GM19463 (cell line): ENCODE results near the gene ZNF747.
A peak's percentile ranks its signal among the peaks of the same experiment; 100 is the strongest.

Source experiments
- ATAC-seq: cut with Tn5 transposase; IDR thresholded peaks from one replicate; pipeline ENCODE4 v1.9.1; 2021; ENCODE audit warnings: mild to moderate bottlenecking, moderate library complexity; ENCODE audit not compliant: unreplicated experiment

Gene ZNF747

DNA sequence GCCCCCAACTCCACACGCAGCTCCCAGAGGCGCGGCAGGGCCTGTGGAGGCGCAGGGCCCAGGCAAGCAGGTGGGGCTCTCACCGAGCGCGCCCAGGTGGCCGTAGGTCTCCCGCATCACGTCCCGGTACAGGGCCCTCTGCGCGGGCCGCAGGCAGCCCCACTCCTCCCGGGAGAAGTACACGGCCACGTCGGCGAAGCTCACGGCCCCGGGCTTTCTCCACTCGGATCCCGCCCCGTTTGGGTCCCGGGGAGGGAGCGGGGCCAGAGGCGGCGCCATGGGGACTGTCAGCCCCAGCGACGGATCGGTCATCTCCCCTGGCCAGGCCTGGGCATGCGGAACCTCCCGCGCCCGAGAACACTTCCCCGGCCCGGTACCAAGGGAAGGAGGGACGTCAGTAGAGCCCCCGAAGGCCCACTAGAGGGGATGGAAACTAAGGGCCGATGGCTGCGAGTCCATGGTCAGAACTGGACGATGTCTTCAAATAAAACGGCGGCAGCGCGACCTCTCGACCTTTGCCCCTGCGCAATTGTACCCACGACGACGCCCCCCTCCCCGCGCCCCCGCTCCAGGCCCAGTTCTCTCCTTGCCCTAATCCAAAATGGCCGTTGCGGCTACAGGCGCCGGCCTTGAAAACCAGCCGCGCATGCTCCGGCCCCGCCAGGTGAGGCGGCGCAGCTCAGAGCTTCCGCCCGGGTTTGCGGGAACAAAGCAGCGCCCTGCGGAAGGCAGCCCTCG lies at the start of gene ZNF747:
Gene ZNF747 (minus strand): TSS at position 491 of the 738 bp plus-strand sequence. CDS start 179 bp downstream, at position 312.
- peak; percentile 73 for ATAC-seq

DNA sequence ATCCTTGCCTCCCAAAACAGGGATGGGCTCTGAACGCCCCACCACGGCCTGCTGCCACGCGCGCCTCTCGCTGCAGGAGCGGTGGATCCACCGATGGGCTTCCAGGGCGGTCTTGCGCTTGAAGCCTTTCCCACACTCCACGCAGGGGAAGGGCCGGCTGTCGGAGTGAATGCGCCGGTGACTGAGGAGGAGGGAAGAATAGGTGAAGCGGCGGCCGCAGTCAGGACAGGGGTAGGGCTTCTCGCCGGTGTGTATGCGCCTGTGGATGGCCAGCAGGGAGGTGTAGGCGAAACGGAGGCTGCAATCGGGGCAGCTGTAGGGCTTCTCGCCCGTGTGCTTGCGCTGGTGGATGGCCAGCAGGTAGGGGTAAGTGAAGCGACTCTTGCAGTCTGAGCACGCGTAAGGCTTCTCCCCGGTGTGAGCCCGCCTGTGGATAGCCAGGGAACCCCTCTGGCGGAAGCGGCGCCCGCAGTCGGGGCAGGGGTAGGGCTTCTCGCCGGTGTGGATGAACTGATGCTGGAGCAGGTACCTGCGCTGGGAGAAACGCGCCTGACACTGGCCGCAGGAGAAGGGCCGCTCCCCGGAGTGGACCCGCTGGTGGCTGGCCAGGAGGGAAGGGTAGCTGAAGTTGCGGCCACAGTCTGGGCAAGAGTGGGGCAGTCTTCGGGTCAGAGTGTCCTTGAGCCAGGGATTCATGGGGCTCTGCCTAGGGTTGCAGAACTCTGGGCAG lies 48.1 kb upstream of the ZNF747 start:
- ATAC-seq = no peak

DNA sequence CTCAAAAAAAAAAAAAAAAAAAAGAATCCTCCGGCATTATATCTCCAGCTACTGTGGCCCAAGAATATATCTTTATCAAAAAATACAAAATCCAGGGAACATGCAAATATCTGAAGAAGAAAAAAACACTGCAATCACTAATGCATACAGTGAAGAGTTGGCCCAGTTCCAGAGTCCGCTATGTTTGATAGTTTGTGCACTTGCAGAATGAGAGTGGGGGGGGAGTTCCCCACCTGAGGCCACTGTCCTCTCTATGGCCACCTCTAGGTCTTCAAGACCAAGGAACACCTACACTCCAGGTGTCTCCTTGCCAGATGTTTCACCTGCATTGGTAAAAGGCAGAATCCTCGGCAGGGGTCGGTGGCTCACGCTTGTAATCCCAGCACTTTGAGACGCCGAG lies 46.8 kb upstream of the ZNF747 start:
- ATAC-seq = no peak

DNA sequence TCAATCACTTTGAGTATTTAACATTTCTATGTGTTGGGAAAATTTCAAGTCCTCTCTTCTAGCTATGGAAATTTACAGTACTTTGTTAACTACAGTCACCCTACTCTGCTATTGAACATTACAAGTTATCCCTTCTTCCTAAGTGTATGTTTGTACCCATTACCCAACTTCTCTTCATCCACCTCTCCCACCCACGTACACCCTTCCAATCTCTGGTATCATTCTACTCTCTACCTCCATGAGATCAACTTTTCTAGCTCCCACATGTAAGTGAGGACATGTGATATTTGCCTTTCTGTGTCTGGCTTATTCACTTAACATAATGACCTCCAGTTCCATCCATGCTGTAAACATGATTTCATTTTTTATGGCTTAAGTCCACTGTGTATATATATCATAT lies 40.0 kb upstream of the ZNF747 start:
- ATAC-seq = no peak

DNA sequence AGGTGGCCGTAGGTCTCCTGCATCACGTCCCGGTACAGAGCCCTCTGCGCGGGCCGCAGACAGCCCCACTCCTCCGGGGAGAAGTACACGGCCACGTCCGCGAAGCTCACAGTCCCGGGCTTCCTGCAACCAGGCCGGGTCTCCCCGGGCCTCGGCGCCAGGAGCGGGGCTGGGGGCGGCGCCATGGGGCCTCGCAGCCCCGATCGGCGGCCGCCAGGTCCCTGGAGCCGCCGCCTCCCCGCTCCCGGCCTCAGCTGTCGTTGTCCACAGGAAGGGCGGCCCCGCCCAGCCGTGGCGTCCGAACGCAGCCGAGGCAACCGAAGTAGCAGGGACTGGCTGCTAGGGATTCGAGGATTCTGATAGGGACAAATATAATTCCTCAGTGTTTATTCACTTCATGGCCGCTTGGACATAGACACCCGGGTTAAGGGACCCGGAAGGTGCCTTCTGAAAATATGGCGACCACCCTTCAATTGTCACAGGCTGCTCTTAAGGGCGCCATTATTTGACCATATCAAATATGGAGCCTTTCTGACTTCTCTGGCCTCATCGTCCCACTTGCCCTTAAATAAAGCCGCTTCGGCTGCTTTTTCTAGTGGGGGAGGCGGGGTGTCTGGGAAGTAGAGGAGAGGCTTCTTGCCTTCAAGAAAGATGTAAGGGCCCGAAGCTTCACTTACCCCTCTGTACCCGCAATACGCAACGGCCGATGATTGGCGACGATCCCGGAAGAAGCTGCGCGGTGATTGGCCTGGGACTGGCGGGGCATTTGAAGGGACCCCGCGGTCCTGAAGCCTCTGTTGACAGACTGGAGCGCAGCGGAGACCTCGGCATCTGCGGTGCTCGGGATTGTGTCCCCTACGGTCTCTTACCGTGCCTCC lies 37.0 kb upstream of the ZNF747 start, which contains the start of gene ZNF688:
Gene ZNF688 (minus strand): TSS at position 270 of the 878 bp plus-strand sequence. CDS start 85 bp downstream, at position 185.
- peak; percentile 69 for ATAC-seq

DNA sequence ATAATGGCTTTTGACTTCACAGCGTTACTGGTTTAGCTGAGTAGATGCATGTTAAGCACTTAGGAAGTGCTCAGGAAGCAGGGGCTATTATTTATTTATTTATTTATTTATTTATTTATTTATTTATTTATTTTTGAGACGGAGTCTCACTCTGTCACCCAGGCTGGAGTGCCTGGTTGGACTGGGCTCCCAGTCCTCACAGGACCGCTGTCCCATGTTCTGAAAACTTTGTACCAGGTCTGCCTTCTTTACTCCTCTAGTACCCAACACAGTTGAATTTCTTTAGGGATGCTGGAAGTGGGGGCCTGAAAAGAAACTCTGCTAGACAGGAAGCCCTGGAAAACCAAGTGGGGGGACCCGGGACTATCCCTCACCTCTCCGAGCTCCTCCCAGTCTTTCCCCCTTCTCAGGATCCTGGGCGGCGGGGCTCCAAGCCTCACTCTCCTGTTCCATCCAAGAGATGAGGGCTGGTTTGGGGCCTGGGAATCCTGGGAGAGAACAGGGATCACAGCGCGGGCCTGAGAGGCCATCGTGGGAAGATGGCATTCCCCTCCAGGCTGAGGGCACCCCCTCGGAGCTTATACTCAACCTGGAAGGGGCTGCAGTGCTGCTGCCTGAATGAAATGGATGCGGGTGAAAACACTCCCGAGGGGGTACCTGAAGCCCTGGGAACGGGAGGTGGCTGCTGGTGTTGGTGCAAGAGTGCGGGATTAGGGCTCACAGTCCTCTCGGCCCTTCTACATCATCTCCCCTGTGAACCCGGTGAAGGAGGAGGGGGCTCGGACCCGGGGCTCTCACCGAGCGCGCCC lies 36.2 kb upstream of the ZNF747 start:
- no peak for ATAC-seq

DNA sequence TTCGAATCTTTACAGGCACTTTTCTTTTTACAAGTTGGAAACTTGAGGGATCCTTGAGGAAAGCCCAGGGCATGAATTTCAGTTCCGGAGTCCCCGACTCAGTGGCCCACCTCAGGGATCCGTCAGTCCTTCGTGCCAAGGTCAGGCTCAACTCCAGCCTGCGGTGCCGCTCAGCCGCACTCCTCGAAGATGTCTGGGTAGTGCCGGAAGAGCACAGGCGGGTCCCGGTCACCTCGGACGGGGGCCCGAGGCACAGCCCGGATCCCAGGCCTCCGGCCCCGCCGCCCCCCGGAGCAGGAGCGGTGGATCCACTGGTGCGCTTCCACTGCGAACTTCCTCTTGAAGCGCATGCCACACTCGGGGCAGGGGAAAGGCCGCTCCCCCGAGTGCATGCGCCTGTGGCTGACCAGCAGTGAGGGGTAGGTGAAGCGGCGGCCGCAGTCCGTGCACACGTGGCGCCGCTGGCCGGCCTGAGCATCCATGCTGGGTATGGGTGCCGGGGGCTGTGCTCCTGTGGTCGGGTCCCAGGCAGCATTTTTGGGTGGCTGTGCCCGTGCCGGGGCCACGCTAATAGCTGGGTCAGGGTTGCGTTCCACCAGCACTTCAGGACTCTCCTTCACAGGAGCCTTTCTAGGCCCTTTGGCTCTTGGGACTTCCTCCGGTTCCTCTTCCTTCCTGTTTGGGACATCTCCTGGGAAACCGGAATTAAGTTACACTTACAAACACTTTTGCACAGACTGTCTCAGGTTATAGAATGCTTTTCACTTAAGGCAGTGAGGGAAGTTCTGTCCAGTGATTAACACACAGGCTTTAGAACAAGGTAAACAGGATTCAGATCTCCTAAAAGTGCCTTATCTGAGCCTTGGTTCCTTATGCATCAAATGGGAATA lies 35.3 kb upstream of the ZNF747 start:
- ATAC-seq = no peak

DNA sequence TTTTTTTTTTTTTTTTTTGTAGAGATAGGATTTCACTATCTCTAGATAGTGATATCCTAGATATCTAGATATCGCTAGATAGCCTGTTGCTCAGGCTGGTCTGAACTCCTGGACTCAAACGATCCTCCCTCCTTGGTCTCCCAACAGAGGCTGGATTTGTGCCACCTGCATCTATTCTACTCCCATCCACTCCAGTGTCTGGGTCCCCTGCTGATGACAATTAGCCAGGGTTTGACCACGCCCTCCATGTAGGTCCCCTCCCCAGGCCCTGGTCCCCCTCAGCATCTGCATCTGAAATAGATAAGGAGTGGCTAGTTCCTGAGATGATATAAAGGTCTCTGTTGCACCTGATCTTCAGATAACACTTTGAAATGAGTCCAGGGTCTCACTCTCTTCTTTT lies 34.6 kb upstream of the ZNF747 start:
- no peak for ATAC-seq

DNA sequence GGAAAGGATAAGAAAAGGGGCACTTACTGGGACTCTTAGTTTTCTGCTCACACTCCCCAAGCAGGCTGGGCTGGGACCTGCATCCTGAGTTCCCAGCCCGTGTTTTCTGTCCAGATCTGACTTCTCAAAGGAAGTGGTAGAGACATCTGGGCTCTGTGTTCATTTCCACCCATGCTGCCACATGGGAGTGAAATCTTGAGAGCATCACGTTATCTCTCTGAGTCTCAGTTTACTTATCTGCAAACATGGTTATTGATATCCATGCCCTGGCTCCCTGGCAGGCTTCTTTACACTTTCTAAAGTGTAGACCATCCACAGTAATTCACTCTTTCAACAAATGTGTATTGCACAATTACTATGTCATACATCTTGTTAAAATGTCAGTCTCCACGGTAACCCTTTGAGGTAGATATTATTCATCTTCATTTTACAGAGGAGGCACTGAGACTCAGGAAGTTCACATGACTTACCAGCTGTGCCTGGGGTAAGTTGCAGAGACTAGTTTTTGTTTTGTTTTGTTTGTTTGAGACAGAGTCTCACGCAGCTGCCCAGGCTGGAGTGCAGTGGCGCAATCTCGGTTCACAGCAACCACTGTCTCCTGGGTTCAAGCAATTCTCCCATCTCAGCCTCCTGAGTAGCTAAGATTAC lies 33.5 kb upstream of the ZNF747 start:
- peak; percentile 36 for ATAC-seq

DNA sequence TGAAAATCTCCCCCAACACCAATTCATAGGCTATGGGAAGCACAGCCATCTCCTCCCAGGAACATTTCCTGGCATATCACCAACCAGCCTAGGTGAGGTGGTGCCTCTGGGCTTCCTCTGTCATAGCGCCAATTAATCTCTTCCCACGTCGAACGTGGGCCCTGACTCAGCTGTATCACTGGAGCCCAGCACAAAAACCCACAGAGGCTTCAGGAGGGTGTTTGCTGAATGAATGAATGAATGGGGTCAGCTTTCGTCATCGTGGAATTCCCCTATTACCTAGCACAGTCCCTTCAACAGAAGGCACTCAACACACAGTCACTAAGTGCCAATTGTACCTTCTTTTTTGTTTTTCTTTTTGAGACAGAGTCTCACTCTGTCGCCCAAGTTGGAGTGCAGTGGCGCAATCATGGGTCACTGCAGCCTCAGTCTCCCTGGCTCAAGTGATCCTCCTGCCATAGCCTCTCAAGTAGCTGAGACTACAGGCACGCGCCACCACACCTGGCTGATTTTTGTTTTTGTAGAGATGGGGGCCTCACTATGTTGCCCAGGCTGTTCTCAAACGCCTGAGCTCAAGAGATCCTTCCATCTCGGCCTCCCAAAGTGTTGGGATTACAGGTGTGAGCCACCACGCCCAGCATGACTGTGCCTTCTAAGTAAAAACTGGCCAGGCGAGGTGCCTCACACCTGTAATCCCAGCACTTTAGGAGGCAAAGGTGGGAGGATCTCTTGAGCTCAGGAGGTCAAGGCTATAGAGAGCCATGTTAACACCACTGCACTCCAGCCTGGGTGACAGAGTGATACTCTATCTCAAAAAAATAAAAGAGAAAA lies 32.7 kb upstream of the ZNF747 start:
- no peak for ATAC-seq

DNA sequence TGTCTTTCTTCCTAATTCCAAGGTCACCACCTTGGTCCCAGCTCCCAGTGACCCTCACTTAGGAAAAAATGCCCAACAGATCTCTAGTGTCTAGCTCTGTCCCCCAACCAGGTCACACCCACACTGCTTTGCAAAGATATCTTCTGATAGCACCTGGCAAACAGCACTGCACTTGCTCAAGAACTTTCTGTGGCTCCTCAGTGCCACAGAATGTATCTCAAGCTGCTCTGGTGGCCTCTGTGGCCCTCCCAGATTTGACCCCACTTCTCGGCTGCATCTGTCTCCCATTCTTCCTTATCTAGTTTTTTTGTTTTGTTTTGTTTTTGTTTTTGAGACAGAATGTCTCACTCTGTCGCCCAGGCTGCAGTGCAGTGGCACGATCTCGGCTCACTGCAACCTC lies 31.9 kb upstream of the ZNF747 start:
- ATAC-seq = no peak

DNA sequence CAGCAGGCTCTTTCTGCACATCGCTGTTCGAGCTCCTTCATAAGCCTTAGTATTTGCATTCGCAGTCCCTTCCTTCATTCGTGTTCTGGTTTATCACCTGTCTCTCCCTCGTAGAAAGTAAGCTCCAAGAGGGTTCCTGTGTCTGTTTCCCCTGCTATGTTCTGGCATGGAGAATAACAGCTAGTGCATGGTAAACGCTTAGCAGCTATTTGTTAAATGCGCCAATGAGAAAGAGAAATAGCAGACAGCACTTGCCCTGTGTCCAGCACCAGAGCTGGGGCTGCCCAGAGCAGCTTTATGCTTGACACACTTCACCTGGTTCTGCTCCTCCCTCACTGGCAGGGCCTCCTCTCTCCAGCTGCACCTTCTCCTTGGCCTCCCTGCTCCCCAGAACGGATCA lies 31.3 kb upstream of the ZNF747 start:
- ATAC-seq = no peak

DNA sequence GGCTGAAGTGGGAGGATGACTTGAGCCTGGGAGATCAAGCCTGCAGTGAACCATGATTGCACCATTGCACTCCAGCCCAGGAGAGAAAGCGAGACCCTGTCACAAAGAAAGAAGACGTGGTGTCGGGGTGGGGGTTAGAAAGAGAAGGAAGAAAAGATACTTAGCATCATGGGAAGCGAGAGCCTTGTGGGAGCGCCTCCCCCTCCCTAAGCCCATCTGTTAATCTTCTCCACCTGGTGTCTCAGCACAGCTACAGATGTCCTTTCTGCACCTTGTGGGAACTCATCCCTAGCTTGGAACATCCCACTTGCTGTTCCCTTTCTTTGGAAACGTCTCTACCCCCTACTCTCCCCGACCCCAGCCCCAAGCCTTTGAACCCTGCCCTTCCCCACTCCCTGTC lies 30.9 kb upstream of the ZNF747 start:
- no peak for ATAC-seq

DNA sequence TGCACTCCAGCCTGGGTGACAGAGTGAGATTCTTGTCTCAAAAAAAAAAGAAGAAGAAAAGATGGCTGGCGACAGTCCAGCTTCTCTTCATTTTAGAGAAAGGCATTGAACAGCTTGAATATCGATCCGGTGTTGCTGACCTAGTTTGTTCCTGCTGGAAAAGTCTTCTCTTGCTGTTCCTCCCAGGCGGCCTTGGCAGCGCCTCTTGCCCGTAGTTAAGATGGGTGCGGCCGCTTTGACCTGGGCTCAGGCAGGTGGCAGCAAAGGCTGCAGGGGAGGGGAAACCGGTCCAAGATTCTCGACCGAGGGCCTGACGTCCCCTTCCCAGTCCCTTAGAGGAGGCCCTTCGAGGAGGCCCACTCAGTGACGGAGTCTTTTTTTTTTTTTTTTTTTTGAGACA lies 27.4 kb upstream of the ZNF747 start:
- ATAC-seq = no peak

DNA sequence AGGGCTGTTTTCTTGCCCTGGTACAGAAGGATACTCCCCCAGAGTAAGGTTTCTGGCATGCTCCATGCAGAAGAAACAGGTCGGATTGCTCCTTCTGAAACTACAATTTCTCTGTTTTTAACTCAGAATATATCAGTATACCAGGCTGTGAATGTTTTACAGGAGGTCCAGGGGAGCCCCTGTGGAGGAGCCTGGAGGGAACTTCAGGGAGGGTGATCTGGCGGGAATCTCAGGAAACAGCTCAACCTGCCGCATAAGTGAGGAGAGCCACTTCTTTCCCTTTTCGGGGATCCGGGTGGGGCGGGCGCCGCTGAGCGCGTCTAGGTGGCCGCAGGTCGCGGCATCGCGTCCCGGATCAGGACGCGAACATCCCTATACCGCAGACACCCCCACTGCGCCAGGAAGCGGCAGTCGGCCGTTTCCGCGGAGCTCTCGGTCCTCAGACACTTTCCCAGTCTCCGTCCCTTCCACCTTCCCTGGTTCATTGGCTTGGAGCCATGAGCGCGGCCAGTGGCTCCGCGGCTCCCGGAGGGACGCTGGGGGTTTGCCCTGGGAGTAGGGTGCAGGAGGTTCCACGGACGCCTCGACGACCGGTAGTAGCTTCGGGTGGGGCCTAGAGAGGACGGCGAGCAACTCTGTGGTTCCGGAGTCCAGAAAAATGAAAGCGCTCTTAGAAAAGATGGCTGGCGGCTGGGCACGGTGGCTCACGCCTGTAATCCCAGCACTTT lies 26.6 kb upstream of the ZNF747 start:
- ATAC-seq = no peak

DNA sequence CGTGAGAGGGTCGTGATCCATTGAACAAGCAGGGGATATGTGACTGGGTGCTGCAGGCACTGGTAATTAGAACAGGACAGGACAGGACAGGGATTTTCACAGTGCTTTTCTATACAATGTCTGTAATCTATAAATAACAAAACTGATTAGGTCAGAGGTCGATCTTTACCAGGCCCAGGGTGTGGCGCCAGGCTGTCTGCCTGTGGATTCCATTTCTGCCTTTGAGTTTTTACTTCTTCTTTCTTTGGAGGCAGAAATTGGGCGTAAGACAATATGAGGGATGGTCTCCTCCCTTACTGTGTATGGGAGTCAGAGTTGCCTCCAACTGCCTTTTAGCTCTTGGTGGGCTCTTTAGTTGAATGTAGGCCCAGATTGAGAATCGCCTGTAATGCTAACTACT lies 25.0 kb upstream of the ZNF747 start:
- ATAC-seq = no peak

DNA sequence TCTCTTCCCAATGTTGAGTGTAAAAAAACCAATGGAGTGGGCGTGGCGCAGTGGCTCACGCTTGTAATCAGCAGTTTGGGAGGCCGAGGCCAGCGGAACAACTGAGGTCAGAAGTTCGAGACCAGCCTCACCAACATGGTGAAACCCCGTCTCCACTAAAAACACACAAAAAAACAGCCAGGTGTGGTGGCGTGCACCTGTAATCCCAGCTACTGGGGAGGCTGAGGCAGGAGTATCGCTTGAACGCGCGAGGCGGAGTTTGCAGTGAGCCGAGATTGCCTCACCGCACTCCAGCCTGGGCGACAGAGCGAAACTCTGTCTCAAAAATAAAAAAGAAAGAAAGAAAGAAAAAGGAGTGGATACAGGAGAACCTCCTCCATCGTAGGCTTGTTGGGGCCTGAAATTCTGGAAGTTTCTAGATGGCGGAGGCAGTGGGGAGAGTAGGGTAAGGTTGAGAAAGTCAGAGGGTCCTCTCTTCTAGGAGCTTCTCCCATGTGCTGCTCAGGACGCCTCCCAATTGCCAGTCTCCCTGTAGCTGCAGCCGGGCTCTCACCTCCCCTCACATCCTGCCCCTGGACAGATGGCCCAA lies 24.2 kb upstream of the ZNF747 start:
- no peak for ATAC-seq
